ENCODE results near the gene KIF16B. TPM values are rescaled to one million over a fixed set of nuclear protein-coding genes. Genes with fewer than 3 reads are reported as not detected.
"Not testable (repeated sequence)": the region's sequence is repeated elsewhere in the genome, so short reads cannot be mapped to it uniquely, and the experiment has no call there.

KIF16B gene
- total RNA-seq, 2 experiments from 2014 or later = 3.5 to 4.2 TPM

DNA sequence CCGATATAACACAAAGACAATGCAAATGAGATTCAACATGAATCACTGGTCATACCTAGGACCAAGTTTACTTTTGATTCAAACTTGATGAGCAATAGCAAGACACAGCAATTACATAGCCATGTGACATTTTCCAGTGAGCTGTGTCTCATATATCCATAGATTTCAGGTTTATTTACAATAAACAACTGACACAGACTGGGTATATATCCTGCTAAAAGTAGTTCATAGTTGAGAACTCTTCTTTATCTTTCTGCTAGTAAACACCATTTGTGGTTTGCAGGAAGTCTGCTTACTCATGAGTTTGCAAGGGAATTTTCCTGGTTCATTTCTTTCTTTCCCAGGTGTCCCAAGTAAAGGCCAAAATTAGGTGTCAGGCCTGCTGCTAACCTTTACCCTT, 343.4 kb downstream of the KIF16B start:
- TF ChIP-seq, protein P1, sequence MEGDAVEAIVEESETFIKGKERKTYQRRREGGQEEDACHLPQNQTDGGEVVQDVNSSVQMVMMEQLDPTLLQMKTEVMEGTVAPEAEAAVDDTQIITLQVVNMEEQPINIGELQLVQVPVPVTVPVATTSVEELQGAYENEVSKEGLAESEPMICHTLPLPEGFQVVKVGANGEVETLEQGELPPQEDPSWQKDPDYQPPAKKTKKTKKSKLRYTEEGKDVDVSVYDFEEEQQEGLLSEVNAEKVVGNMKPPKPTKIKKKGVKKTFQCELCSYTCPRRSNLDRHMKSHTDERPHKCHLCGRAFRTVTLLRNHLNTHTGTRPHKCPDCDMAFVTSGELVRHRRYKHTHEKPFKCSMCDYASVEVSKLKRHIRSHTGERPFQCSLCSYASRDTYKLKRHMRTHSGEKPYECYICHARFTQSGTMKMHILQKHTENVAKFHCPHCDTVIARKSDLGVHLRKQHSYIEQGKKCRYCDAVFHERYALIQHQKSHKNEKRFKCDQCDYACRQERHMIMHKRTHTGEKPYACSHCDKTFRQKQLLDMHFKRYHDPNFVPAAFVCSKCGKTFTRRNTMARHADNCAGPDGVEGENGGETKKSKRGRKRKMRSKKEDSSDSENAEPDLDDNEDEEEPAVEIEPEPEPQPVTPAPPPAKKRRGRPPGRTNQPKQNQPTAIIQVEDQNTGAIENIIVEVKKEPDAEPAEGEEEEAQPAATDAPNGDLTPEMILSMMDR (IDR thresholded peaks at IDR 0.05) = no peak
- POLR2A ChIA-PET = no interaction called here
- ATAC-seq (no peak), DNase-seq (no peak)
- H3K4me1 Mint-ChIP-seq (ENCODE audit: low read depth) = no peaks in the 10 kb centered on the region
- H3K27ac Mint-ChIP-seq = no peak overlapping the region
- H3K4me3 Mint-ChIP-seq = no peak overlapping the region
- H3K36me3 Mint-ChIP-seq (ENCODE audit: low read depth) = no peaks in the 10 kb centered on the region
- no peaks in the 10 kb centered on the region for H3K9me3 Mint-ChIP-seq
- intact Hi-C loops (cut with micrococcal nuclease) = no loop called here
- H3K27me3 Mint-ChIP-seq = no peaks in the 10 kb centered on the region
- CTCF ChIA-PET = no interaction called here

DNA sequence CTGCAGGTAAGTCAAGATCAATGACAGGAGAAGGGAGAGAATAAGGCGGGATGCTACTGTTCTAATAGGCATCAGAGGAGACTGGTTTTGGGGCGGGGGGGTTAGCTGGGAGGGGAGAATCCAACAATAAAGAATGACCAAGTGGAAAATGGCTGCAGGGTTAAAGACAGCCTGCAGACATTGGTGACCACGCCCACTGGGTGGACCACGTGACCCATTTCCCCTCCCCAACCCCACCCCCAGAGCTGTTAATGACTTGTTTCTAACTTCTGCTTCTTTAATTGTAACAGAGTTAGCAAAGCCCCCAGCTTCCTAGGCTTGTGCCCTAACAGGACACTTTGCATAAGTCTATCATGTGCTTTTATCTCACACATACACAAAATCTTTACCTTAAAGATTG, 344.5 kb downstream of the KIF16B start:
- POLR2A ChIA-PET = interaction anchor here (0.6 kb wide), 1 partner anchor 478 kb away, joined by 4 read pairs; no protein-coding TSS in a partner anchor
- ATAC-seq = no peak
- no peaks in the 10 kb centered on the region for H3K36me3 Mint-ChIP-seq (ENCODE audit: low read depth)
- no peaks in the 10 kb centered on the region for H3K4me1 Mint-ChIP-seq (ENCODE audit: low read depth)
- H3K27me3 Mint-ChIP-seq = no peaks in the 10 kb centered on the region
- no peaks in the 10 kb centered on the region for H3K9me3 Mint-ChIP-seq
- no peak overlapping the region for H3K27ac Mint-ChIP-seq
- intact Hi-C loops (cut with micrococcal nuclease) = no loop called here
- H3K4me3 Mint-ChIP-seq = no peak overlapping the region
- no peak for DNase-seq
- TF ChIP-seq, protein P1 (IDR thresholded peaks at IDR 0.05) = no peak
- CTCF ChIA-PET = no interaction called here

DNA sequence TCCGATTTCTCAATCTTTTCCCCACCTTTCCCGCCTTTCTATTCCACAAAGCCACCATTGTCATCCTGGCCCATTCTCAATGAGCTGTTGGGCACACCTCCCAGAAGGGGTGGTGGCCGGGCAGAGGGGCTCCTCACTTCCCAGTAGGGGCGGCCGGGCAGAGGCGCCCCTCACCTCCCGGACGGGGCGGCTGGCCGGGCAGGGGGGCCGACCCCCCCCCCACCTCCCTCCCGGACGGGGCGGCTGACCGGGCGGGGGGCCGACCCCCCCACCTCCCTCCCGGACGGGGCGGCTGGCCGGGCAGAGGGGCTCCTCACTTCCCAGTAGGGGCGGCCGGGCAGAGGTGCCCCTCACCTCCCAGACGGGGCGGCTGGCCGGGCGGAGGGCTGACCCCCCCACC, 346.3 kb downstream of the KIF16B start:
- H3K4me1 Mint-ChIP-seq (ENCODE audit: low read depth); H3K27ac Mint-ChIP-seq; H3K27me3 Mint-ChIP-seq; DNase-seq; H3K4me3 Mint-ChIP-seq; CTCF ChIA-PET; H3K36me3 Mint-ChIP-seq (ENCODE audit: low read depth); POLR2A ChIA-PET; intact Hi-C loops (cut with micrococcal nuclease); H3K9me3 Mint-ChIP-seq; ATAC-seq: not testable (repeated sequence)

DNA sequence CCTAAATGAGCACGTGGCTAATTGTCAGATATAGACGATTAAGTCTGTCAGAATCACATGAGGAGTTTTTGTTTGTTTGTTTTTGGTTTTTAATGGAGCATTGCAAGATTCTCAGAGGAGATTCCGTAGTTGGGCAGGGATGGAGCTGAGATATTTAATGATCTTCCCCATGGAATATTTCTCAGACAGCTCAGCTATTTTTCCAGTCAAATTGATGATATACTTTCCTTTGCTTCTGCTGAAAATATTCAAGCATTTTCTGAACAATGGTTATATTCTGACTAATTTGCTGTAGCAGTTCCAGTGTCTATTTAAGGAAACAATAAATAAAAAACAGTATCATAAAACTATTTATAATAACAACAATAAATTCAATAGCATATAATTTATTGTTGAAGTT, 348.4 kb downstream of the KIF16B start:
- intact Hi-C loops (cut with micrococcal nuclease) = no loop called here
- no peak overlapping the region for H3K27ac Mint-ChIP-seq
- H3K27me3 Mint-ChIP-seq = no peaks in the 10 kb centered on the region
- TF ChIP-seq, protein P1 (IDR thresholded peaks at IDR 0.05) = no peak
- ChIA-PET POLR2A (no interaction called here), CTCF (no interaction called here)
- H3K36me3 Mint-ChIP-seq (ENCODE audit: low read depth) = no peaks in the 10 kb centered on the region
- H3K4me1 Mint-ChIP-seq (ENCODE audit: low read depth) = no peaks in the 10 kb centered on the region
- no peak overlapping the region for H3K4me3 Mint-ChIP-seq
- H3K9me3 Mint-ChIP-seq = peaks cover 3% of the 10 kb centered on the region
- ATAC-seq (no peak), DNase-seq (no peak)

DNA sequence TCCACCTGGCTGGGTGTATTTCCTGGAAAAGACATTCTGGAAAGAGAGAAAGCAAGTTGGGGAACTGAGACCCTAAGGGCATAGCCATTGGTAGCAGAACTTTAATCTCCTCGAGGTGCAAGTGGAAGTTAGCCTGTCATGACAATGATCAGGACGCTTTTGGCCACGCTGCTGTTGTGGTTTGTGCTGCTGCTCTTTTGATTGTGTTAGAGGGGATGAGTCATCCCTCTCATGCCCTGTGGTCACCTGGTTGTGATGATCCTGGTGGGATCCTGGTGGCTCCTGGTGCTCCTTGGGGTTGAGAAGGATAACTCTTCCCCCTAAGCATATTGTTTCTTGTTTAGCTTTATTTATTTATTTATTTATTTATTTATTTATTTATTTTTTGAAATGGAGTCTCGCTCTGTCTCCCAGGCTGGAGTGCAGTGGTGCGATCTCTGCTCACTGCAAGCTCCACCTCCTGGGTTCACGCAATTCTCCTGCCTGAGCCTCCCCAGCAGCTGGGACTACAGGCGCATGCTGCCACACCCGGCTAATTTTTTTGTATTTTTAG, 350.3 kb downstream of the KIF16B start:
- no peaks in the 10 kb centered on the region for H3K4me1 Mint-ChIP-seq (ENCODE audit: low read depth)
- peaks cover 3% of the 10 kb centered on the region for H3K9me3 Mint-ChIP-seq
- H3K27ac Mint-ChIP-seq = no peak overlapping the region
- CTCF ChIA-PET = no interaction called here
- no peaks in the 10 kb centered on the region for H3K36me3 Mint-ChIP-seq (ENCODE audit: low read depth)
- no peak for ATAC-seq
- no peaks in the 10 kb centered on the region for H3K27me3 Mint-ChIP-seq
- TF ChIP-seq, protein P1 (IDR thresholded peaks at IDR 0.05) = no peak
- POLR2A ChIA-PET = no interaction called here
- no peak overlapping the region for H3K4me3 Mint-ChIP-seq
- DNase-seq = no peak
- intact Hi-C loops (cut with micrococcal nuclease) = no loop called here

Other genes with a start within 250 kb of the KIF16B start
- gene SNRPB2, start 156.6 kb upstream of the KIF16B start, total RNA-seq = 100 to 1,000 TPM; 105 to 108 TPM
- gene OTOR, start 174.9 kb upstream of the KIF16B start, total RNA-seq = not detected